HG02852 (cell line): ENCODE results near the gene HOXD4.

Source experiments
- ATAC-seq: cut with Tn5 transposase; IDR thresholded peaks from one replicate; pipeline ENCODE4 v1.9.1; 2021; ENCODE audit warnings: mild to moderate bottlenecking, moderate library complexity; ENCODE audit not compliant: unreplicated experiment

Gene HOXD4

GRCh38 chr2:176170602-176171305 is 19.4 kb downstream of the HOXD4 start:
- ATAC-seq: no peak

DNA sequence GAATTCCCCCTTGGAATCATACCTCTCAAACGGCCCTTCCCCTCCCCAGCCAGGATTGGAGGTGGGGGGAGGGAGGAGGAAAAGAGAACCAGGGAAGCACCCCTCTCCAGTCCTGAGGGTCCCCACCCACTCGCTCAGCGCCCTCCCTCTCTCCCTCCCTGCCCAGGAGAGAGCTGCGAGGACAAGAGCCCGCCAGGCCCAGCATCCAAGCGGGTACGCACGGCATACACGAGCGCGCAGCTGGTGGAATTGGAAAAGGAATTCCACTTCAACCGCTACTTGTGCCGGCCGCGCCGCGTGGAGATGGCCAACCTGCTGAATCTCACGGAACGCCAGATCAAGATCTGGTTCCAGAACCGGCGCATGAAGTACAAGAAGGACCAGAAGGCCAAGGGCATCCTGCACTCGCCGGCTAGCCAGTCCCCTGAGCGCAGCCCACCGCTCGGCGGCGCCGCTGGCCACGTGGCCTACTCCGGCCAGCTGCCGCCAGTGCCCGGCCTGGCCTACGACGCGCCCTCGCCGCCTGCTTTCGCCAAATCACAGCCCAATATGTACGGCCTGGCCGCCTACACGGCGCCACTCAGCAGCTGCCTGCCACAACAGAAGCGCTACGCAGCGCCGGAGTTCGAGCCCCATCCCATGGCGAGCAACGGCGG is 20.1 kb downstream of the HOXD4 start:
- no peak for ATAC-seq

GRCh38 chr2:176172007-176172894 is 20.9 kb downstream of the HOXD4 start:
- ATAC-seq: no peak

DNA sequence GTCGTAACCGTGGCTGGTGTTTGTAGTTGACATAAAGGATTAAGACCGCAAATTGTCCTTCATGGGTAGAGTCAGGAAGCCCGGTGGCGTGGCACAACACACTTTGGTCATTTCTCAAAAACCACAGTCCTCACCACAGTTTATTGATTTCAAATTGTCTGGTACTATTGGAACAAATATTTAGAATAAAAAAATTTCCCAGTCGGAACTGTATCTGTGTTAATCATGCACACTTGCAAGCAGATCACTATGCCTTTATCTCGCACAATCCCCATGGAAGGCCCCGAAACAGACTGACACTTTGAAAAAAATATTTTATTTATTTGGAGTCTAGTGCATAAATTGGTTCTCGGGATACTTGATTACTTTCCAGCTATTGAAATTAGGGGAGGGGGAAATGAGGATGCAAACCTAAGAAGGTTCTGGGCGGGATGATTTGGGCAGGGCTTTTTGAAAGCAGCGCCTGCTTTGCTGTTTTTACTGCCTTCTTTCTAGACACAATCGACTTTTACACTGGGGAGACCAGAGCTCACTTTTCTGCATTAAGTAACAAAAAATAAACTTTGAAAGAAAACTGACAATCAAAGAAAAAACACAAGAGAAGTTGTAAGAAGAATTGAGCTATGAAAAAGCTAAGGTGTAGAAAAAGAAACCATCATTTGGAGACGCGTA is 21.7 kb downstream of the HOXD4 start:
- ATAC-seq: no peak

DNA sequence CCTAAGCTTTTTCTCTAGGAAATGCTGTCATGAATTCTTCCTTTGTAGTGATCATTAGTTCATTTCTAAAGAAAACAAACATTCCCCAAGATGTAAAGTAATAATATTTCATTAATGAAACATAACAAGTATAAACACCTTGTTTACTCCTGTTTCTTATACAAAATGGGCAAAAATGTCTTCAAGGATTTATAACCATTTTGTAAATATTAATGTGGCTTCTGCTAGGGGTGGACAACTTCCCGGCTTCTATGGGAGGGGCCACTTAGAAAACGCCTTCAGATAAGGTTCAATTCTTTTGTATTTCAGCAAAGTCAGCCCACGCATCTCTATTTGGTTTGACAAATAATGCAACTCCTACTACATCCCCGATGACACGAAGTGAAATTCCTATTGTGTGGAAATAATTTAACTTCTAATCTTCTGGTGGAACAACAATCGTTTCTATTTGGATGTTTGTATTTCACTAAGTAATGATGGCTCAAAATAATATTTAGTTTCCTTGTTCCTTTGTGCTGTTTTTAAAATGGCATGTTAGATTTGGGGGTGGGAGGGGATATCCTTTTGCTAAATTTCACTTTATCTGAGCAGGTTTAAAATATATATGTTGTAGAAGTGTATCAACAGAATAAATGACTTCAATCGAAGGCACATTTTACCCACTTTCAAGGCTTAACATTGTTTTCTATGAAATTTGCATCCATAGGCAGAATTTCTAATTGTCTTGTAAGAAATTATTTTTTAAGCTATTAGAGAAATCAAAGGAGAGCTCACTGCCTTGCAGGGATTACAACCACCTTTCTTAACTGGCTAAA is 22.4 kb downstream of the HOXD4 start:
- no peak for ATAC-seq

DNA sequence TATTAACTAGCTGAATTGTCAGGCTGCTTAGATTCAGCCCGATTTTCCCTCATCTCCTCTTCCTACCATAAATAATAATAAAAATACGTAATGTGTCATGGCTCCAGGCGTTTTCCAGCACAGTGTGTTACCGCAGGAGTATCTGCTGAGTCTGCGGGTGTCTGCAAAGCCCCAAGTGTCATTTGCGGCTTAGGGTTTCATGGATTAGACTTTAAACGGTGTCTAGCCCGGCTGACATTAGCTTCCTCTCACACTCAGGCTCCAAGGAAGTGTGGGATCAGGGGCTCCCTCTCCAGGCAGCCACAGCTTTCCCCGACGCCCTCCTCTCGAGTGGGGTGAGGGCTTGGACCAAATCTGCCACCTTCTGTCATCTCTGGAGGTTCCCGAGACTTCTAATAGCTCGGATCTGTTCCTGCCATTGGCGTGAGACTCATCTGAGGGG is 23.1 kb downstream of the HOXD4 start:
- ATAC-seq: no peak

DNA sequence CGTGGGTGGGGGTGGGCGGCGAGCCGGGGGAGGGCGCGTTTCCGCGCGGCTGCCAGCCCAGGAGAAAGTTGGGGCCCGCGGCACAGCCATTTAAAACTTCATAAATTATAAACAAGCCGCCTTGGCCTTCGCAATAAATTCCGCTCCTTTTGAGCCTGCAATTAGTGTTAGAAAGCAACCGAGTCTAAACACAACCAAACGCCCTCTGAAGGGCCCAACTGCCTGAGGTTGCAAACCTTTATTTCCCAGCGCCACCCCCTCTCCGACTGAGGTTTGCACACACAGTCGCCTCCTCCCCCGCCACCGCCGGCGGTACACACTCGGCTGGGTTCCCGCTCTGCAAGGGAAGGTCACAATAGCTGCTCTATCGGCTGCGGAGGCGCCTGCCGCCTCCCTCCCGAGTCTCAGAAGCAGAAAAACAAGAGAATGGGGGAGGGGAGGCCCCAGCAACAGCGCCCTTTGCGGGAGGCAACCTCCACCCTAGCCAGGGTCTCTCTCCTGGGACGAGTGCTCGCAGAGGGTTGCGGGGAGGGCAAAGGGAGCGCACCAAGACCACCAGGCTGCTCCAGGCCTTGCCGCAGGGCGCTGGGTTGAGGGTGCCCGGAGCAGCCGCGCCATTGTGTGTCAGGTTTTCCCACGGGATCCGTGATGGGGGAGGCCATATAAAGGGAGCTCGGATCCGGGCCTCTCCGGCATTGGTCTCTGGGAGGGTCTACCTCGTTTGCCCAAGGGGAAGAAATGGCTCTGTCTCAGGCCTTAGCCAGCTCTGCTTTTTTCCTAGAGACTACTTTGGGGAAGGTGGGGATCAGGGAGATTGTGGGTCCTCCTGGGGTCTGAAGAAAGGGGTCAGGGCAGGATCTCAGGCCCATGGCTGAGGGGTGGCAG is 23.7 kb downstream of the HOXD4 start:
- ATAC-seq: no peak

GRCh38 chr2:176175709-176176607 is 24.6 kb downstream of the HOXD4 start:
- ATAC-seq: no peak

- no peak for ATAC-seq
Measured at GRCh38 chr2:176177580-176178037, 26.3 kb downstream of the HOXD4 start.

DNA sequence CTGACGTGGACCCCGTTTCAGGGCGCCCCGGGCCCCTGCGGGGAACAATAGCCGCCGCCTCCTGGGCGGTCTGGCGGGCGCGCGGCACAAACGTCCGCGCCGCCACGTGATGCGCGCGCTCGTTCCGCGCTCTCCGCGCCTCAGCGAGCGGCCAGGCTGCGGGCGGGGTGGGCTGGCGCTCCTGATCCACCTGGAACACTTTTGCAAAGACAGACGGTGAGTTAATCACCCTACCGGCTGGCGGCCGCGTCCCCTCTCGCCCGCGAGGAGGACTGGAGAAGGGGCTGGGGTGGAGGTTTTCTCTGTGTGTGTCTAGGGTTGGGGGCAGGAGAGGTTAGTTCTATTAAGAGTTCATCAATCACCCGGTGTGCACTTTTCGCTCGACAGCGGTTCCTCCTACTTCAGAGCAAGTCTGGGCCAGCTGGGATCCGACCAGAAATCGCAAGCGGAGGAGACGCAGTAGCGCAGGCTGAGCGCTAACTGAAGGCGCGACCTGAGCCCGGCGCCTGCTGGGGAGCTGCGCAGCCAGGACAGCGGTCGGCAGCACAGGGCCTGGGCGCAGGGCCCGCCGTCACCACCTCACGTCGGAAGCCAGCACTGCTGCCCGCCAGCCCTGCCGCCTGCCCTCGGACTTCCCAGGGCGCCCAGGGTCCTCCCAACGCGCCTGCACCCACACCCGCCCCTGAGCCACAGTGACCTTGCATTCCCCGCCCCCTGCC is 26.8 kb downstream of the HOXD4 start:
- ATAC-seq: no peak

DNA sequence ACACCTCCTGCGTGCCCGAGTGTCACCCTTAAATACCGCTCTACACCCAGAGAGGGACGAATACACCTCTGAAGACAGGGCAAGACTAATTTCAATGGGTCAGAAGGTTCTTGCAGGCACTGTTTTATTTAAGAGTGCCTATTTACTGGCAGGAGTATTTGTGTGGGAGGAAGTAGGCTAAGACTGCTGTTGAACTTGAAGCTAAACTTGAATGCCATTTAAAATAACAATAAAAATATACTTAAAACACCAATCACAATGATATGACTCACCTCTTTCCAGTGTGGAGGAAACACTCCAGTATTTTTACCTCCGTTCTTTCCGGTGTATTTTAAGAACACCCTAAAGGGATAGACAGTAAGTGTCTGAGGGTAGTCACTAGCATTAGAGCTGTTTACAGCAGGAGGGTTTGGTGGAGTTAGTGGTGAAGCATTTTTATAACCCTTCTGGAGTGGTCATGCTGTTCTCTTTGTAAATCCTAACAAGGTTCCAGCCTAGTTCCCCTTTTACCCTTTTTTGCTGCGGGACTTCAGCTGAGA is 27.5 kb downstream of the HOXD4 start:
- ATAC-seq: no peak

DNA sequence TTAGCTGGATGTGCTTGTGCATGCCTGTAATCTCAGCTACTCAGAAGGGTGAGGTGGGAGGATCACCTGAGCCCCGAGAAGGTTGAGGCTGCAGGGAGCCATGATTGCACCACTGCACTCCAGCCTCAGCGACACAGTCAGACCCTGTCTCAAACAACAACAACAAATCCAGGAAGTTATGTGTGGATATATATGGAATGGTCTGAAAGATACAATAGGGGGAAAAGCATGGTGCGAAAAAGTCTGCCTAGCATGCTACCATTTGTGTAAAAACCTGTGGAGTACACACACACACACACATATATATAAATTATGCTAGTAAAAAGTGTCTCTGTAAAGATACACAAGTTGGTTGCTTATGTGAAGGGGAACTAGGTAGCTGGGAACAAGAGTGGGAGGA is 30.2 kb downstream of the HOXD4 start:
- no peak for ATAC-seq

GRCh38 chr2:176182671-176183070 is 31.3 kb downstream of the HOXD4 start:
- no peak for ATAC-seq

DNA sequence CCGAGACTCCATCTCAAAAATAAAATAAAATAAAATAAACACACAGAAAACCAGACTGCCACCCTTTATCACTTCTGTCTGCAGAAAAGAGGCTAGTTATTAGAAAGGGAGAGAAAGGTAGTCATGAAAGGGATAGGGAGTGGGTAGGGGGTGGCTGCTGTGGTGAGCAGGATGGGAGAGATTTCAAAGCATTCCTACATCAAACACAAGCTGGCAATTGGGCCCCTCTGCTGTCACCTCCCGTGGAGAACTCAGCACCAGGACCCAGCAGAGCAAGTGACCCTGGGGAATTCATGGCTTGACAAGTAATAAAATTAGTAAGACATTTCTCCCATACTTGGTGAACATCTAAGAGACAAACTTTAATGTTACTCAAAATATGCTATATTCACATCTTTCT is 33.4 kb downstream of the HOXD4 start:
- ATAC-seq: no peak

DNA sequence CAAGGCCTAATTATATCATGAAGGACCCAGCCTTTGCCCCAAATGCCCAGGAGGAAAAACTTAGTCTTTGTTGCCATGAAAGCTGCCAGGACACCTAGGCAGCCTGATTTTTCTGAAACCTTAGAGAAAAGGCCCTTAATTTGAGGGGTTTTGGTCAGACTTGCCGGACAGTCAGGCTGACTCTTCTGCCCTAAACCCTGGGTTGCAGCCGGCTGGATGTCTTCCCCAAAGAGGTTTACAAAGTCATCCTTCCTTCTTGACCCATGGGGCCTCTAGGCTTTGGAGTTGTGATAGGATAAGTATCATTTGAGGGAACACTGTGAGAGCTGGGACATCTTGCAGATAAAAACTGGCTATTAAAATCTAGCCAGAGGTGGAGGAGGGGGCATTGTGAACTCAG is 34.7 kb downstream of the HOXD4 start:
- no peak for ATAC-seq

DNA sequence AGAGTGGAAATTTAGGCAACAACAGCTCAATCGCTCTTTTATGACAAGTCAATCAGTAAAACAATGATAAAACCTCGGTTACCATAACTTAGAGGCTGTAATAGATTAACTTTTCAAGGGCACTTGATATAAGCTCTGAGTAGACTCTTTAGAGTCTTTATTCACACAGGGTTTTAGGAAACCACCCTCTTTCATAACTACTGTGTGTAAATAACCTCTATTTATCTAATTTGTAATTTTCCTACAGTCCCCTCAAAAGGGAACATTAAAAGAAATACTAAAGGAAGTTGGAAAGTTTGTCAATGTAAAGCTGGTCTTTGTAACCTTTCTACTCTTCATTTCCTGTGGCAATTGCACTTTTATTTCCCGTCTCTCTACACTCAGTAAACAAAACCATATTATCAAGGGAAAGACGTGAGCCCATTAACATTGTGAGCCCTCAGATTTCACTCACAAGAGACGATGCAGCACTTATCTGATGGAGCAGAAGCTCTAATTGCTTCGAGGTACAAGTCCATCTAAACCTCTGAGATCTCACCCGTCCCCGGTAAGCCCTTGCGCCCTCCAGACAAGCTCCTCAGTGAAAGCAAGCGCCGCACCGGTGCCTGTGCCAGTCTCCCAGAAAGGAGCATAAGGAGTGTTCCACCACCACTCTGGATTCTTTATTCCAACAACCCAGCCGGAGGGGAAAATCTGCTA is 36.0 kb downstream of the HOXD4 start:
- ATAC-seq: no peak
